ENCODE data around the gene CACNA2D1. TPM values are rescaled to one million over a fixed set of nuclear protein-coding genes. Genes with fewer than 3 reads are reported as not detected.

The CACNA2D1 gene
- total RNA-seq, 1 donor from 2014 or later: not detected

- H3K4me1 Mint-ChIP-seq: no peaks in the 10 kb centered on the region
- CTCF ChIA-PET: no interaction called here
- H3K27me3 Mint-ChIP-seq: no peaks in the 10 kb centered on the region
- H3K27ac Mint-ChIP-seq: no peak overlapping the region
- POLR2A ChIA-PET: no interaction called here
- H3K9me3 Mint-ChIP-seq: peaks cover 8% of the 10 kb centered on the region
- intact Hi-C loops (cut with micrococcal nuclease): no loop called here
- TF ChIP-seq CTCF (IDR thresholded peaks at IDR 0.05): no peak
- no peak overlapping the region for H3K4me3 Mint-ChIP-seq
- no peak for ATAC-seq (ENCODE audit: low read depth)
- no peak for DNase-seq
- no peaks in the 10 kb centered on the region for H3K36me3 Mint-ChIP-seq (ENCODE audit: low read depth)
Measured at GRCh38 chr7:82395147-82395546, 48.4 kb downstream of the CACNA2D1 start.

GRCh38 chr7:82393840-82394220 lies 49.7 kb downstream of the CACNA2D1 start:
- H3K36me3 Mint-ChIP-seq (ENCODE audit: low read depth): no peaks in the 10 kb centered on the region
- intact Hi-C loops (cut with micrococcal nuclease): no loop called here
- no peak for DNase-seq
- no peaks in the 10 kb centered on the region for H3K27me3 Mint-ChIP-seq
- peaks cover 5% of the 10 kb centered on the region for H3K9me3 Mint-ChIP-seq
- no peaks in the 10 kb centered on the region for H3K4me1 Mint-ChIP-seq
- no peak for TF ChIP-seq CTCF (IDR thresholded peaks at IDR 0.05)
- no peak for ATAC-seq (ENCODE audit: low read depth)
- no peak overlapping the region for H3K27ac Mint-ChIP-seq
- ChIA-PET CTCF (no interaction called here), POLR2A (no interaction called here)
- no peak overlapping the region for H3K4me3 Mint-ChIP-seq

- no peak overlapping the region for H3K4me3 Mint-ChIP-seq
- peaks cover 5% of the 10 kb centered on the region for H3K9me3 Mint-ChIP-seq
- DNase-seq: no peak
- intact Hi-C loops (cut with micrococcal nuclease): no loop called here
- H3K36me3 Mint-ChIP-seq (ENCODE audit: low read depth): no peaks in the 10 kb centered on the region
- ChIA-PET POLR2A (no interaction called here), CTCF (no interaction called here)
- no peak for TF ChIP-seq CTCF (IDR thresholded peaks at IDR 0.05)
- no peaks in the 10 kb centered on the region for H3K27me3 Mint-ChIP-seq
- H3K4me1 Mint-ChIP-seq: no peaks in the 10 kb centered on the region
- no peak for ATAC-seq (ENCODE audit: low read depth)
- H3K27ac Mint-ChIP-seq: no peak overlapping the region
Measured at GRCh38 chr7:82393076-82393839, 50.3 kb downstream of the CACNA2D1 start.

- POLR2A ChIA-PET: no interaction called here
- Mint-ChIP-seq H3K9me3 (no peaks in the 10 kb centered on the region), H3K27ac (no peak overlapping the region), H3K4me1 (no peaks in the 10 kb centered on the region), H3K4me3 (no peak overlapping the region), H3K27me3 (no peaks in the 10 kb centered on the region), H3K36me3 (ENCODE audit: low read depth) (no peaks in the 10 kb centered on the region)
- CTCF ChIA-PET: no interaction called here
- DNase-seq: no peak
- TF ChIP-seq CTCF (IDR thresholded peaks at IDR 0.05): no peak
- ATAC-seq (ENCODE audit: low read depth): no peak
- intact Hi-C loops (cut with micrococcal nuclease): no loop called here
Measured at GRCh38 chr7:82390936-82391335, 52.6 kb downstream of the CACNA2D1 start.

GRCh38 chr7:82389876-82390275 lies 53.7 kb downstream of the CACNA2D1 start:
- ChIA-PET CTCF (no interaction called here), POLR2A (no interaction called here)
- H3K4me1 Mint-ChIP-seq: no peaks in the 10 kb centered on the region
- H3K9me3 Mint-ChIP-seq: no peaks in the 10 kb centered on the region
- TF ChIP-seq CTCF (IDR thresholded peaks at IDR 0.05): no peak
- no peaks in the 10 kb centered on the region for H3K27me3 Mint-ChIP-seq
- no peak for DNase-seq
- ATAC-seq (ENCODE audit: low read depth): no peak
- H3K27ac Mint-ChIP-seq: no peak overlapping the region
- H3K4me3 Mint-ChIP-seq: no peak overlapping the region
- intact Hi-C loops (cut with micrococcal nuclease): no loop called here
- no peaks in the 10 kb centered on the region for H3K36me3 Mint-ChIP-seq (ENCODE audit: low read depth)
